HEK293 (cell line): ENCODE measurements around the gene CREB3.
A peak's percentile ranks its signal among the peaks of the same experiment; 100 is the strongest.

Experiments used
- CTCF ChIA-PET: fragments of 350-600 bp; formaldehyde crosslinking; extraction: SDS; loops from one replicate; lab custom pipeline; 2021; ENCODE audit warnings: antibody characterized with exemption; lab: Yijun Ruan, JAX
- POLR2A ChIA-PET: fragments of 300-600 bp; formaldehyde crosslinking; extraction: SDS; loops from one replicate; lab custom pipeline; 2020; ENCODE audit warnings: antibody characterized with exemption, inconsistent platforms; lab: Yijun Ruan, JAX
- H3K27ac ChIP-seq: fragments of 200-500 bp; sonication (Bioruptor generic); 2 replicates; pipeline ENCODE4 v1.5.1; 2014; ENCODE audit warnings: low read depth, low read length, control low read depth, inconsistent platforms; ENCODE audit errors: extremely low read depth
- H3K36me3 ChIP-seq, 2 experiments: fragments of 200-500 bp in 1 of 2; sonication (Bioruptor generic) in 1 of 2; 1 replicate in 1 of 2; 2 replicates in 1 of 2; pipeline ENCODE4 v1.5.1; 2014 to 2017; ENCODE audit warnings: inconsistent platforms in 2 of 2, low read length in 2 of 2; ENCODE audit not compliant: control insufficient read depth in 2 of 2, insufficient read depth in 1 of 2
- H3K4me1 ChIP-seq: fragments of 200-500 bp; sonication (Bioruptor generic); 2 replicates; pipeline ENCODE4 v1.5.1; 2014; ENCODE audit warnings: mild to moderate bottlenecking, low read length, inconsistent platforms; ENCODE audit not compliant: control insufficient read depth, insufficient read depth
- H3K4me3 ChIP-seq: 2 replicates; pipeline ENCODE4 v1.5.1; 2011; ENCODE audit warnings: low read depth, mild to moderate bottlenecking, control low read depth, low read length, moderate library complexity
- H3K9me3 ChIP-seq: fragments of 200-500 bp; sonication (Bioruptor generic); 2 replicates; pipeline ENCODE4 v1.5.1; 2014; ENCODE audit warnings: low read depth, low read length, inconsistent platforms; ENCODE audit not compliant: control insufficient read depth, insufficient read depth
- BCL6B ChIP-seq: fragments of 450-650 bp; formaldehyde crosslinking; IDR thresholded peaks from 2 replicates; pipeline ENCODE4 v1.5.1; 2017; ENCODE audit warnings: missing biosample characterization, missing genetic modification characterization
- EGR2 ChIP-seq: fragments of 450-650 bp; formaldehyde crosslinking; IDR thresholded peaks from 2 replicates; pipeline ENCODE4 v1.5.1; 2016; ENCODE audit warnings: low read depth, missing biosample characterization, missing genetic modification characterization
- ELK4 ChIP-seq: IDR thresholded peaks from 2 replicates; pipeline ENCODE4 v1.6.1; 2011; ENCODE audit warnings: mild to moderate bottlenecking, low read depth, low read length, borderline replicate concordance
- GFI1B ChIP-seq: fragments of 450-650 bp; formaldehyde crosslinking; IDR thresholded peaks from 2 replicates; pipeline ENCODE4 v1.5.1; 2016; ENCODE audit warnings: missing biosample characterization, missing genetic modification characterization
- SCRT1 ChIP-seq: fragments of 450-650 bp; formaldehyde crosslinking; IDR thresholded peaks from 2 replicates; pipeline ENCODE4 v1.5.1; 2016; ENCODE audit warnings: missing biosample characterization, missing genetic modification characterization, borderline replicate concordance
- ZBTB21 ChIP-seq: fragments of 450-650 bp; formaldehyde crosslinking; IDR thresholded peaks from 2 replicates; pipeline ENCODE4 v1.5.1; 2017; ENCODE audit warnings: missing biosample characterization, missing genetic modification characterization
- ZFP3 ChIP-seq: fragments of 450-650 bp; formaldehyde crosslinking; IDR thresholded peaks from 2 replicates; pipeline ENCODE4 v1.5.1; 2016; ENCODE audit warnings: low read depth, missing biosample characterization, missing genetic modification characterization
- ZNF10 ChIP-seq: fragments of 450-650 bp; formaldehyde crosslinking; IDR thresholded peaks from 2 replicates; pipeline ENCODE4 v1.5.1; 2017; ENCODE audit warnings: missing biosample characterization, missing genetic modification characterization
- ZNF138 ChIP-seq: fragments of 450-650 bp; formaldehyde crosslinking; IDR thresholded peaks from 2 replicates; pipeline ENCODE4 v1.5.1; 2016; ENCODE audit warnings: missing biosample characterization, missing genetic modification characterization, borderline replicate concordance
- ZNF174 ChIP-seq: fragments of 450-650 bp; formaldehyde crosslinking; IDR thresholded peaks from 2 replicates; pipeline ENCODE4 v1.5.0; 2017; ENCODE audit warnings: missing biosample characterization, mild to moderate bottlenecking, missing genetic modification characterization
- ZNF18 ChIP-seq: fragments of 450-650 bp; formaldehyde crosslinking; IDR thresholded peaks from 2 replicates; pipeline ENCODE4 v1.5.1; 2016; ENCODE audit warnings: missing biosample characterization, missing genetic modification characterization
- ZNF19 ChIP-seq: fragments of 450-650 bp; formaldehyde crosslinking; IDR thresholded peaks from 2 replicates; pipeline ENCODE4; 2016; ENCODE audit warnings: missing biosample characterization, missing genetic modification characterization, low read depth
- ZNF335 ChIP-seq: fragments of 450-650 bp; formaldehyde crosslinking; conservative IDR thresholded peaks from 2 replicates; pipeline ENCODE4 v1.5.1; 2016; ENCODE audit warnings: missing biosample characterization, missing genetic modification characterization
- ZNF341 ChIP-seq: fragments of 450-650 bp; formaldehyde crosslinking; IDR thresholded peaks from 2 replicates; pipeline ENCODE4; 2016; ENCODE audit warnings: low read depth, missing biosample characterization, missing genetic modification characterization
- ZNF350 ChIP-seq: fragments of 450-650 bp; formaldehyde crosslinking; IDR thresholded peaks from 2 replicates; pipeline ENCODE4 v1.5.0; 2017; ENCODE audit warnings: missing biosample characterization, mild to moderate bottlenecking, missing genetic modification characterization
- ZNF48 ChIP-seq: fragments of 450-650 bp; formaldehyde crosslinking; IDR thresholded peaks from 2 replicates; pipeline ENCODE4 v1.5.1; 2016; ENCODE audit warnings: missing biosample characterization, missing genetic modification characterization
- ZNF513 ChIP-seq: fragments of 450-650 bp; IDR thresholded peaks from 2 replicates; pipeline ENCODE4 v1.5.1; 2018; ENCODE audit warnings: missing biosample characterization, missing genetic modification characterization
- ZNF660 ChIP-seq: fragments of 450-650 bp; IDR thresholded peaks from 2 replicates; pipeline ENCODE4 v1.5.1; 2018; ENCODE audit warnings: missing biosample characterization, mild to moderate bottlenecking, missing genetic modification characterization
- ZNF704 ChIP-seq: fragments of 450-650 bp; formaldehyde crosslinking; IDR thresholded peaks from 2 replicates; pipeline ENCODE4 v1.5.1; 2016; ENCODE audit warnings: missing biosample characterization, missing genetic modification characterization
- ZSCAN5A ChIP-seq: fragments of 450-650 bp; formaldehyde crosslinking; IDR thresholded peaks from 2 replicates; pipeline ENCODE4 v1.5.1; 2016; ENCODE audit warnings: missing biosample characterization, missing genetic modification characterization

Gene CREB3

GRCh38 chr9:35746583-35746982 lies 14.1 kb downstream of the CREB3 start:
- H3K27ac ChIP-seq = no peak overlapping the region
- peaks cover 9 to 65% of the 10 kb centered on the region in 2 experiments; a peak in 2 of 3 replicates for H3K36me3 ChIP-seq
- POLR2A ChIA-PET = interaction anchor here (3.2 to 6.2 kb wide), 3 partner anchors 10 to 15 kb away, joined by 21 to 73 read pairs (median 57); partner anchors contain the start of genes CREB3 and TLN1
- CTCF ChIA-PET = interaction anchor here (0.6 to 5.6 kb wide), 6 partner anchors 11 to 178 kb away, joined by 3 to 51 read pairs (median 4); partner anchors contain the start of genes CREB3 and TLN1
- TF ChIP-seq ZNF48 (tag by site-specific recombination) = no peak
- no peak for TF ChIP-seq ZNF341 (tag by site-specific recombination)
- TF ChIP-seq ZNF513 = no peak
- TF ChIP-seq ZNF174 (tag by site-specific recombination) = no peak
- TF ChIP-seq ZNF138 (tag by site-specific recombination) = no peak
- no peak for TF ChIP-seq ZBTB21
- TF ChIP-seq ZNF335 = no peak
- H3K4me1 ChIP-seq = no peaks in the 10 kb centered on the region; the same call in 1 of the 2 replicates
- no peaks in the 10 kb centered on the region for H3K9me3 ChIP-seq
- peak overlapping the region; percentile 77; the same call in 1 of the 2 replicates for H3K4me3 ChIP-seq

GRCh38 chr9:35748242-35748857 lies 15.9 kb downstream of the CREB3 start:
- CTCF ChIA-PET = interaction anchor here (0.6 to 5.6 kb wide), 19 partner anchors 8 to 197 kb away, joined by 3 to 51 read pairs (median 5); partner anchors contain the start of genes ARHGEF39, CCDC107, CREB3 and RMRP
- H3K36me3 ChIP-seq = peaks cover 9 to 65% of the 10 kb centered on the region in 2 experiments; a peak in 2 of 3 replicates
- TF ChIP-seq ZNF335 (peak; percentile 31), BCL6B (tag by site-specific recombination) (no peak)
- TF ChIP-seq, all 188 proteins: peak for 1
- POLR2A ChIA-PET = interaction anchor here (0.6 to 6.2 kb wide), 11 partner anchors 8 to 587 kb away, joined by 3 to 73 read pairs (median 4); partner anchors contain the start of genes CCDC107, CREB3, HINT2 and RMRP
- H3K9me3 ChIP-seq = no peaks in the 10 kb centered on the region
- H3K4me1 ChIP-seq = no peaks in the 10 kb centered on the region; the same call in 1 of the 2 replicates
- peak overlapping the region; percentile 67; the same call in 1 of the 2 replicates for H3K27ac ChIP-seq
- peak overlapping the region; percentile 77 for H3K4me3 ChIP-seq

GRCh38 chr9:35748858-35749514 lies 16.5 kb downstream of the CREB3 start, which contains the start of the genes GBA2 and RGP1:
TSS of gene GBA2 (minus strand) at chr9:35749228. CDS start at chr9:35748704, 524 bp downstream.
TSS of gene RGP1 (plus strand) at chr9:35749287. CDS start at chr9:35749756, 469 bp downstream.
- no peaks in the 10 kb centered on the region; the same call in 1 of the 2 replicates for H3K4me1 ChIP-seq
- H3K27ac ChIP-seq = peak within 1 kb of the TSS; percentile 67
- CTCF ChIA-PET = interaction anchor here (0.6 to 5.6 kb wide), 18 partner anchors 7 to 162 kb away, joined by 3 to 51 read pairs (median 5); partner anchors contain the start of genes ARHGEF39, CREB3, SPAG8 and TLN1
- H3K4me3 ChIP-seq = peak within 1 kb of the TSS; percentile 77
- H3K36me3 ChIP-seq = peaks cover 9 to 65% of the 10 kb centered on the region in 2 experiments; a peak in 2 of 3 replicates
- H3K9me3 ChIP-seq = no peaks in the 10 kb centered on the region
- POLR2A ChIA-PET = interaction anchor here (0.6 to 6.2 kb wide), 12 partner anchors 8 to 587 kb away, joined by 3 to 73 read pairs (median 4); partner anchors contain the start of genes CCDC107, CREB3, HINT2 and RMRP
- TF ChIP-seq ZNF10 (tag by site-specific recombination) = no peak
- TF ChIP-seq ZNF18 = no peak
- no peak for TF ChIP-seq GFI1B (tag by site-specific recombination)
- no peak for TF ChIP-seq ZNF704 (tag by site-specific recombination)
- no peak for TF ChIP-seq ZFP3
- TF ChIP-seq ZNF350 (tag by site-specific recombination) = no peak
- TF ChIP-seq ZNF335 = no peak
- TF ChIP-seq EGR2 (tag by site-specific recombination) = no peak
- no peak; the same call in 1 of the 2 replicates for TF ChIP-seq ELK4
- no peak for TF ChIP-seq ZNF19 (tag by site-specific recombination)
- TF ChIP-seq ZNF660 (tag by site-specific recombination) = no peak
- TF ChIP-seq ZSCAN5A (tag by site-specific recombination) = no peak
- TF ChIP-seq SCRT1 = no peak
